ENCODE results near the gene MYOZ2. TPM values are rescaled to one million over a fixed set of nuclear protein-coding genes. Genes with fewer than 3 reads are reported as not detected.
"Not testable (repeated sequence)": the region's sequence is repeated elsewhere in the genome, so short reads cannot be mapped to it uniquely, and the experiment has no call there.

Gene MYOZ2
- total and polyA plus RNA-seq, 12 donors: 0.06 to 0.80 (median 0.22) TPM; not detected in 4

GRCh38 chr4:119136546-119136945 lies 914 bp downstream of the MYOZ2 start:
- no peaks in the 10 kb centered on the region for H3K4me1 ChIP-seq (replicated peaks in 1 of 2)
- H3K27me3 ChIP-seq: no peaks in the 10 kb centered on the region
- 65 to 73% (median 71%) methylated on average over 3 of the region's 3 CpGs for WGBS, 4 donors
- H3K27ac ChIP-seq: no peak overlapping the region
- H3K36me3 ChIP-seq (replicated peaks in 1 of 2): no peaks in the 10 kb centered on the region
- DNase-seq: no peak
- no peaks in the 10 kb centered on the region for H3K9me3 ChIP-seq (replicated peaks in 1 of 3)
- no peak overlapping the region for H3K4me3 ChIP-seq
- TF ChIP-seq POLR2A (IDR thresholded peaks at IDR 0.05): no peak
- TF ChIP-seq, protein P1, sequence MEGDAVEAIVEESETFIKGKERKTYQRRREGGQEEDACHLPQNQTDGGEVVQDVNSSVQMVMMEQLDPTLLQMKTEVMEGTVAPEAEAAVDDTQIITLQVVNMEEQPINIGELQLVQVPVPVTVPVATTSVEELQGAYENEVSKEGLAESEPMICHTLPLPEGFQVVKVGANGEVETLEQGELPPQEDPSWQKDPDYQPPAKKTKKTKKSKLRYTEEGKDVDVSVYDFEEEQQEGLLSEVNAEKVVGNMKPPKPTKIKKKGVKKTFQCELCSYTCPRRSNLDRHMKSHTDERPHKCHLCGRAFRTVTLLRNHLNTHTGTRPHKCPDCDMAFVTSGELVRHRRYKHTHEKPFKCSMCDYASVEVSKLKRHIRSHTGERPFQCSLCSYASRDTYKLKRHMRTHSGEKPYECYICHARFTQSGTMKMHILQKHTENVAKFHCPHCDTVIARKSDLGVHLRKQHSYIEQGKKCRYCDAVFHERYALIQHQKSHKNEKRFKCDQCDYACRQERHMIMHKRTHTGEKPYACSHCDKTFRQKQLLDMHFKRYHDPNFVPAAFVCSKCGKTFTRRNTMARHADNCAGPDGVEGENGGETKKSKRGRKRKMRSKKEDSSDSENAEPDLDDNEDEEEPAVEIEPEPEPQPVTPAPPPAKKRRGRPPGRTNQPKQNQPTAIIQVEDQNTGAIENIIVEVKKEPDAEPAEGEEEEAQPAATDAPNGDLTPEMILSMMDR (IDR thresholded peaks at IDR 0.05): no peak
- intact Hi-C loops (cut with DNase I): no loop called here

GRCh38 chr4:119138046-119138445 lies 2.4 kb downstream of the MYOZ2 start:
- no peak overlapping the region for H3K27ac ChIP-seq
- no peaks in the 10 kb centered on the region for H3K27me3 ChIP-seq
- intact Hi-C loops (cut with DNase I): no loop called here
- TF ChIP-seq, protein P1 (IDR thresholded peaks at IDR 0.05): no peak
- TF ChIP-seq POLR2A (IDR thresholded peaks at IDR 0.05): no peak
- DNase-seq: no peak
- no peaks in the 10 kb centered on the region for H3K9me3 ChIP-seq (replicated peaks in 1 of 3)
- H3K4me1 ChIP-seq (replicated peaks in 1 of 2): no peaks in the 10 kb centered on the region
- no peak overlapping the region for H3K4me3 ChIP-seq
- WGBS, 4 donors: 38 to 50% (median 44%) methylated on average over 2 of the region's 2 CpGs
- no peaks in the 10 kb centered on the region for H3K36me3 ChIP-seq (replicated peaks in 1 of 2)

DNA sequence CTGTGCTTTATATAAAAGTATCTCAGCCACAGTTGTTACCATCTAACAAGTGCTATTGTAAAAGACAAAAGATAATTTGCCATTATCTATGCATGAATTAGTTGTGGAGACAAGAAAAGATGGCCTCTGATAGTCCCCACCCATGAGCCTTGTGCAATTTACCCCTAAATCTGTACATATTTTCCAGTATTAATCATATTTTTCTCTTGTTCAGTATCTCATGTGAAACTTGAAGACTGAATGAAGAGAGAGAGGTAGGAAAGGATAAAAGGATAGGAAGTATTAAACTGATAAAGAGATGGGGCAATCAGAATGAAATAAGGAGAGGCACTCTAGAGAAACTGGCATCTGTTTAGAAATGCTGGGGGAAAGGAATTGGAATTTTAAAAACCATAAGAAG lies 3.7 kb downstream of the MYOZ2 start:
- Histone ChIP-seq H3K9me3 (replicated peaks in 1 of 3) (no peaks in the 10 kb centered on the region), H3K4me1 (replicated peaks in 1 of 2) (no peaks in the 10 kb centered on the region), H3K27me3 (no peaks in the 10 kb centered on the region), H3K4me3 (no peak overlapping the region), H3K27ac (no peak overlapping the region), H3K36me3 (replicated peaks in 1 of 2) (no peaks in the 10 kb centered on the region)
- DNase-seq: no peak
- TF ChIP-seq, protein P1 (IDR thresholded peaks at IDR 0.05): no peak
- no peak for TF ChIP-seq POLR2A (IDR thresholded peaks at IDR 0.05)
- intact Hi-C loops (cut with DNase I): no loop called here

DNA sequence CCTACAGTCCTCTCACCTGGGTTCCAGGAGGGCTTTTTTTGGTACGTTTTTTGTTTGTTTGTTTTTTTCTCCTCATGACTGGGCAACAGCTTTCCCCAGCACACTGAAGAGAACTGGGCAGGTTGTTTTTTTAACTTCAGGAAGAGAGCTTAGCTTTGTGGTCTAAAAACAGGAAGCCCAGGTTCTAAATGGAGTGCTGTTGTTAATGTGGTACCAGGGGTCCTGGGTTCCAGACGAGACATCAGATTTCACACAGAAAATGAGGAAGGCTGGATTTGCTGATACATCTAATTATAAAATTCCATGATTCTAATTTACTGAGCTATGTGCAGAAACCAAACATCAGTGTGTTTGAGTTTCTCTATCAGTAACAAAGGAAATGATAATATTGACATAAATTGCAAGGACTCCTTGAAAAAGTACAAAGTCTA lies 4.2 kb downstream of the MYOZ2 start:
- no peak for DNase-seq
- Histone ChIP-seq H3K4me1 (replicated peaks in 1 of 2) (no peaks in the 10 kb centered on the region), H3K4me3 (no peak overlapping the region), H3K36me3 (replicated peaks in 1 of 2) (no peaks in the 10 kb centered on the region), H3K9me3 (replicated peaks in 1 of 3) (no peaks in the 10 kb centered on the region), H3K27ac (no peak overlapping the region), H3K27me3 (no peaks in the 10 kb centered on the region)
- 30 to 52% (median 45%) methylated on average over 2 of the region's 2 CpGs for WGBS, 4 donors
- TF ChIP-seq, protein P1 (IDR thresholded peaks at IDR 0.05): no peak
- no peak for TF ChIP-seq POLR2A (IDR thresholded peaks at IDR 0.05)
- intact Hi-C loops (cut with DNase I): no loop called here

DNA sequence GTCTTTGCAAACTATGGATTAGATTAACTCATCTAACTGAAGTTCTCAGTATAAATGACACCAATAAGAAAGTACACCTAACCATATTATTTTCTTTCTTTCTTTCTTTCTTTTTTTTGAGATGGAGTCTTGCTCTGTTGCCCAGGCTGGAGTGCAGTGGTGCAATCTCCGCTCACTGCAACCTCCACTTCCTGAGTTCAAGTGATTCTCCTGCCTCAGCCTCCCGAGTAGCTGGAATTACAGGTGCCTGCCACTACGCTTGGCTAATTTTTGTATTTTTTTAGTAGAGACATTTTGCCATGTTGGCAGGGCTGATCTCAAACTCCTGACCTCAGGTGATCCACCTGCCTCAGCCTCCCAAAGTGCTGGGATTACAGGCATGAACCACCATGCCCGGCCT lies 5.7 kb downstream of the MYOZ2 start:
- H3K36me3 ChIP-seq (replicated peaks in 1 of 2); intact Hi-C loops (cut with DNase I); DNase-seq; H3K4me3 ChIP-seq; H3K27ac ChIP-seq; H3K4me1 ChIP-seq (replicated peaks in 1 of 2); H3K27me3 ChIP-seq; H3K9me3 ChIP-seq (replicated peaks in 1 of 3): not testable (repeated sequence)
- WGBS, 4 donors: 84 to 92% (median 89%) methylated on average over 4 of the region's 4 CpGs
